ENCODE data around the gene ARHGAP25. TPM values are rescaled to one million over a fixed set of nuclear protein-coding genes. Genes with fewer than 3 reads are reported as not detected.

ARHGAP25 gene
- total and polyA plus RNA-seq, 10 of the 15 experiments (the other 5 are each of a cell fraction or from before 2014, with no cell fraction given), result 0.15 to 1.0 (median 0.46) TPM

- Histone ChIP-seq H3K9me3 (replicated peaks; ENCODE audit: control insufficient read depth, insufficient read depth, low read length) (no peaks in the 10 kb centered on the region; the same call in 2 of the 3 replicates), H3K4me1 (ENCODE audit: control insufficient read depth, insufficient read depth, low read length) (peaks cover 62% of the 10 kb centered on the region), H3K9ac (ENCODE audit: control insufficient read depth, insufficient read depth, low read length) (no peak overlapping the region), H2AFZ (ENCODE audit: control insufficient read depth, low read depth, low read length) (no peak overlapping the region), H3K79me2 (ENCODE audit: control insufficient read depth, insufficient read depth, low read length) (no peaks in the 10 kb centered on the region), H3K4me2 (ENCODE audit: control insufficient read depth, insufficient read depth) (no peak overlapping the region), H3K27me3 (replicated peaks in 1 of 2; ENCODE audit: control insufficient read depth in 2 of 2, insufficient read depth in 2 of 2, low read length in 1 of 2) (peaks cover 2 to 6% of the 10 kb centered on the region in 2 experiments; a peak in 3 of 4 replicates), H3K27ac (ENCODE audit: control insufficient read depth, insufficient read depth) (no peak overlapping the region), H4K20me1 (ENCODE audit: control insufficient read depth, insufficient read depth) (no peaks in the 10 kb centered on the region), H3K36me3 (ENCODE audit: control insufficient read depth in 2 of 2, insufficient read depth in 2 of 2, low read length in 1 of 2) (no peaks in the 10 kb centered on the region), H3K4me3 (no peak overlapping the region)
- ATAC-seq, result no peak
- ChIA-PET CTCF (no interaction called here), RAD21 (ENCODE audit: unreplicated experiment) (no interaction called here), SMC1A (ENCODE audit: uncharacterized antibody, unreplicated experiment) (no interaction called here), POLR2A (no interaction called here)
- intact Hi-C loops (cut with micrococcal nuclease; ENCODE audit: unreplicated experiment) (no loop called here), in situ Hi-C loops (cut with MboI) (no loop called here)
- no peak for DNase-seq (ENCODE audit: low read depth, low spot score)
- TF ChIP-seq IRF4 (IDR thresholded peaks at IDR 0.05; ENCODE audit: low read depth, low read length) (no peak), ESRRA (IDR thresholded peaks at IDR 0.05; ENCODE audit: low read length) (no peak), CBFB (IDR thresholded peaks at IDR 0.05; ENCODE audit: low read depth) (no peak), NKRF (conservative IDR thresholded peaks at IDR 0.05) (no peak), KLF5 (IDR thresholded peaks at IDR 0.05; ENCODE audit: partially characterized antibody) (no peak), SUZ12 (IDR thresholded peaks at IDR 0.05; ENCODE audit: unreplicated experiment) (no peak), NFYA (IDR thresholded peaks at IDR 0.05; ENCODE audit: borderline replicate concordance, low read depth, low read length) (no peak)
- TF ChIP-seq, protein P1, sequence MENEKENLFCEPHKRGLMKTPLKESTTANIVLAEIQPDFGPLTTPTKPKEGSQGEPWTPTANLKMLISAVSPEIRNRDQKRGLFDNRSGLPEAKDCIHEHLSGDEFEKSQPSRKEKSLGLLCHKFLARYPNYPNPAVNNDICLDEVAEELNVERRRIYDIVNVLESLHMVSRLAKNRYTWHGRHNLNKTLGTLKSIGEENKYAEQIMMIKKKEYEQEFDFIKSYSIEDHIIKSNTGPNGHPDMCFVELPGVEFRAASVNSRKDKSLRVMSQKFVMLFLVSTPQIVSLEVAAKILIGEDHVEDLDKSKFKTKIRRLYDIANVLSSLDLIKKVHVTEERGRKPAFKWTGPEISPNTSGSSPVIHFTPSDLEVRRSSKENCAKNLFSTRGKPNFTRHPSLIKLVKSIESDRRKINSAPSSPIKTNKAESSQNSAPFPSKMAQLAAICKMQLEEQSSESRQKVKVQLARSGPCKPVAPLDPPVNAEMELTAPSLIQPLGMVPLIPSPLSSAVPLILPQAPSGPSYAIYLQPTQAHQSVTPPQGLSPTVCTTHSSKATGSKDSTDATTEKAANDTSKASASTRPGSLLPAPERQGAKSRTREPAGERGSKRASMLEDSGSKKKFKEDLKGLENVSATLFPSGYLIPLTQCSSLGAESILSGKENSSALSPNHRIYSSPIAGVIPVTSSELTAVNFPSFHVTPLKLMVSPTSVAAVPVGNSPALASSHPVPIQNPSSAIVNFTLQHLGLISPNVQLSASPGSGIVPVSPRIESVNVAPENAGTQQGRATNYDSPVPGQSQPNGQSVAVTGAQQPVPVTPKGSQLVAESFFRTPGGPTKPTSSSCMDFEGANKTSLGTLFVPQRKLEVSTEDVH (IDR thresholded peaks at IDR 0.05; ENCODE audit: low read depth, partially characterized antibody), result no peak
- BruUV-seq (replicated peaks), result no TSS peak
- WGBS (ENCODE audit: insufficient coverage, insufficient replicate concordance, low lambda C conversion rate, missing lambda C conversion rate), result 52% methylated on average over 2 of the region's 2 CpGs
- FAIRE-seq, result no peak
Observed at GRCh38 chr2:68772109-68772508, 37.5 kb downstream of the ARHGAP25 start.

All from GM12878 (cell line).